ENCODE results near the gene POF1B.

The POF1B gene

DNA sequence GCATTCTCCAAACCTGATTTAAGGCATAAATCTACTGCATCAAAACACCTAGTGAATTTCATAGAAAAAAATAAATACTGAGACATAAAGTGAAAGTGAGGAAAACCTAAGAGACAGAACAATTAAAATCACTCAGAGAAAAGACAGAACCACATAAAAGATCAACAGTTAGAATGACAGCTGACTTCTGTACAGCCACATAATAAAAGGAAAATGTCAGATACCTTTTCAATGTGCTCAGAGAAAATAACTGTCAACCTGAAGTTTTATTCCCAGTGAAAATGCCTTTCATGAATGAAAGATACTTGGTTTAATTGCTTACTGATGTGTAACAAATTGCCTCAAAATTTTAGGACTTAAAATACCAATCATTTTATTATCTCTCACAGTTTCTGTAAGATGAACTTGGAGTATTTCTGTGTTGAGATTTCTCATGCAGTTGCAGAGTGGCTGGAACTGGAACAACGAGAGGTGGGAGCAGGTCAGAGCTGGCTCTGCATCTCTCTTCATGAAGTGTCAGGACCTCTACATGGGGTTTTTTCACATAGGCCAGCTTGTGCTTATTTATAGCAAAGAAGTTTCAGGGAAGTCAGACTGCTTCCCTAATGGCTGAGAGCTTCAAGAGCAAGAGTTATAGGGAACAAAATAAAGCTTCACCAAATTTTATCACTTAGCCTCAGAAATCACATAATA is 11.9 kb upstream of the POF1B start:
- no peak overlapping the region for H2AFZ ChIP-seq (ENCODE audit: low read depth, low read length)
- H3K9me3 ChIP-seq (ENCODE audit: insufficient read depth, low read length): no peaks in the 10 kb centered on the region
- H3K4me1 ChIP-seq (ENCODE audit: low read length): no peaks in the 10 kb centered on the region
- H3K4me2 ChIP-seq (ENCODE audit: low read length): no peak overlapping the region
- H3K79me2 ChIP-seq (ENCODE audit: low read length): no peaks in the 10 kb centered on the region
- TF ChIP-seq, protein P1, sequence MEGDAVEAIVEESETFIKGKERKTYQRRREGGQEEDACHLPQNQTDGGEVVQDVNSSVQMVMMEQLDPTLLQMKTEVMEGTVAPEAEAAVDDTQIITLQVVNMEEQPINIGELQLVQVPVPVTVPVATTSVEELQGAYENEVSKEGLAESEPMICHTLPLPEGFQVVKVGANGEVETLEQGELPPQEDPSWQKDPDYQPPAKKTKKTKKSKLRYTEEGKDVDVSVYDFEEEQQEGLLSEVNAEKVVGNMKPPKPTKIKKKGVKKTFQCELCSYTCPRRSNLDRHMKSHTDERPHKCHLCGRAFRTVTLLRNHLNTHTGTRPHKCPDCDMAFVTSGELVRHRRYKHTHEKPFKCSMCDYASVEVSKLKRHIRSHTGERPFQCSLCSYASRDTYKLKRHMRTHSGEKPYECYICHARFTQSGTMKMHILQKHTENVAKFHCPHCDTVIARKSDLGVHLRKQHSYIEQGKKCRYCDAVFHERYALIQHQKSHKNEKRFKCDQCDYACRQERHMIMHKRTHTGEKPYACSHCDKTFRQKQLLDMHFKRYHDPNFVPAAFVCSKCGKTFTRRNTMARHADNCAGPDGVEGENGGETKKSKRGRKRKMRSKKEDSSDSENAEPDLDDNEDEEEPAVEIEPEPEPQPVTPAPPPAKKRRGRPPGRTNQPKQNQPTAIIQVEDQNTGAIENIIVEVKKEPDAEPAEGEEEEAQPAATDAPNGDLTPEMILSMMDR (IDR thresholded peaks at IDR 0.05; ENCODE audit: low read depth, low read length): no peak
- TF ChIP-seq EZH2phosphoT487 (IDR thresholded peaks at IDR 0.05; ENCODE audit: low read depth): no peak
- no peak overlapping the region for H3K4me3 ChIP-seq (ENCODE audit: low read length)
- no peak overlapping the region for H3K27ac ChIP-seq (ENCODE audit: low read length)
- H3K9ac ChIP-seq (ENCODE audit: low read length): no peak overlapping the region
- H4K20me1 ChIP-seq (ENCODE audit: insufficient read depth, low read length): no peaks in the 10 kb centered on the region
- H3K27me3 ChIP-seq (ENCODE audit: low read depth, low read length): no peaks in the 10 kb centered on the region
- H3K36me3 ChIP-seq (replicated peaks; ENCODE audit: low read depth, low read length): no peaks in the 10 kb centered on the region

DNA sequence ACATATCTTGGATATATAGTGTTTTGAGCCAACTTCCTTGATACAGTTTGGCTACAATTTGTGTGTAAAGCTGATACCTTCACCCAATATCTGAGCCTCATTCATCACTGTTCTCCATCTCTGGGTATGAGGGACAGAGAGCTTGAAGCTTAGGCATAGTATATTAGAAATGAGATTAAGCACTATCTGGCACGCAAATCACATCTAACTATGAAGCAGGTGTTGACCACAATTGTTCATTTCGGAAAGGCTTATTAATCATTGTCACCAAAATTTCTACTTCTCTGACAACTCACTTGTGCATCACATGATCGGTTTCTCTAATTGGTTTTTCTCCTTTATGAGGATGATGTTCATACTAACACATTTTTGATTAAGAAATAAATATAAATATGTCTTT is 2.1 kb upstream of the POF1B start:
- H3K27me3 ChIP-seq (ENCODE audit: low read depth, low read length): no peaks in the 10 kb centered on the region
- H3K9me3 ChIP-seq (ENCODE audit: insufficient read depth, low read length): no peaks in the 10 kb centered on the region
- no peaks in the 10 kb centered on the region for H4K20me1 ChIP-seq (ENCODE audit: insufficient read depth, low read length)
- TF ChIP-seq EZH2phosphoT487 (IDR thresholded peaks at IDR 0.05; ENCODE audit: low read depth): no peak
- TF ChIP-seq, protein P1 (IDR thresholded peaks at IDR 0.05; ENCODE audit: low read depth, low read length): no peak
- H3K9ac ChIP-seq (ENCODE audit: low read length): no peak overlapping the region
- H3K36me3 ChIP-seq (replicated peaks; ENCODE audit: low read depth, low read length): no peaks in the 10 kb centered on the region
- no peak overlapping the region for H3K4me3 ChIP-seq (ENCODE audit: low read length)
- H3K27ac ChIP-seq (ENCODE audit: low read length): no peak overlapping the region
- H3K79me2 ChIP-seq (ENCODE audit: low read length): no peaks in the 10 kb centered on the region
- H3K4me2 ChIP-seq (ENCODE audit: low read length): no peak overlapping the region
- no peak overlapping the region for H2AFZ ChIP-seq (ENCODE audit: low read depth, low read length)
- H3K4me1 ChIP-seq (ENCODE audit: low read length): peaks cover 16% of the 10 kb centered on the region; the same call in 1 of the 2 replicates

DNA sequence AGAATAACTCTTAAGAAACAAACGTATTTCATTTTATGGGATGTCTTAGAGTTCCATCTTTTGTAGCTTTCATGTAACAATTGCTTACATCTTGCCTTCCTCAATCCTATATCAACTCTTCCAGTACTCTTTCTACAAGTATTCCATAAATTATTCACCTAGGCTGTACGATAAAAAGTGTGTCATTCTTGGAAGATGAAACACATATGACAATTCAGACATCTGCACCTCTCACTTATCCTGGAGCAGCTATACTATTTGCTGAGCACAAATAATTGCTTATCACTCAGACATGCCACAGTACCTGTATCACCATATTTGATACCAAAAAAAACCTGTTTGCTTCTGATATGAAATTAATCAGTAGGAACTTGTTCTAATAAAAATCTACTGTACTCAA is 1.0 kb downstream of the POF1B start:
- Histone ChIP-seq H3K27ac (ENCODE audit: low read length) (no peak overlapping the region), H3K79me2 (ENCODE audit: low read length) (no peaks in the 10 kb centered on the region), H3K9ac (ENCODE audit: low read length) (no peak overlapping the region), H2AFZ (ENCODE audit: low read depth, low read length) (peak overlapping the region; percentile 69; the same call in 1 of the 2 replicates), H3K4me2 (ENCODE audit: low read length) (peak overlapping the region; percentile 82), H3K9me3 (ENCODE audit: insufficient read depth, low read length) (no peaks in the 10 kb centered on the region), H3K36me3 (replicated peaks; ENCODE audit: low read depth, low read length) (no peaks in the 10 kb centered on the region), H3K27me3 (ENCODE audit: low read depth, low read length) (no peaks in the 10 kb centered on the region), H3K4me1 (ENCODE audit: low read length) (peaks cover 16% of the 10 kb centered on the region; the same call in 1 of the 2 replicates), H4K20me1 (ENCODE audit: insufficient read depth, low read length) (no peaks in the 10 kb centered on the region), H3K4me3 (ENCODE audit: low read length) (peak overlapping the region; percentile 75)
- no peak for TF ChIP-seq EZH2phosphoT487 (IDR thresholded peaks at IDR 0.05; ENCODE audit: low read depth)
- TF ChIP-seq, protein P1 (IDR thresholded peaks at IDR 0.05; ENCODE audit: low read depth, low read length): no peak

DNA sequence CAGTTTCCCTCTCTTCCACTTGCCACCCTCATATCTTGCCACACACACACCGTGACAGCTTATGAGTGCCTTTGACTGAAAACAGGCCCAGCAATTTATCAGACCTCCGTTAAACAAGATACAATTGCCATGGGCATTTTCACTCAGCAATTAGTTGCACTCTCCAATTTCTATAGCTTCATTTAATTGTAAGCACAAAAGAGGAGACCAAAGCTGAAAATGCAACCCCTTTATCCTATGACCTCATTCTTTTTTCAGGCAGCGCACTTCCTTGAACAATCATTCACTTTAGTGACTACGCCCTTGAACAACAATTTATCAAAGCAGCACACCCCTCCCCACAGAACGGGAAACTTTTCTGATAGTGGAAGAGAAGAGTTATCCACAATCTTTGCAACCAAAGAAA is 4.1 kb downstream of the POF1B start:
- H3K4me1 ChIP-seq (ENCODE audit: low read length): peaks cover 16% of the 10 kb centered on the region; the same call in 1 of the 2 replicates
- no peak overlapping the region for H3K27ac ChIP-seq (ENCODE audit: low read length)
- no peaks in the 10 kb centered on the region for H3K36me3 ChIP-seq (replicated peaks; ENCODE audit: low read depth, low read length)
- no peak overlapping the region for H3K9ac ChIP-seq (ENCODE audit: low read length)
- no peaks in the 10 kb centered on the region for H4K20me1 ChIP-seq (ENCODE audit: insufficient read depth, low read length)
- H3K4me2 ChIP-seq (ENCODE audit: low read length): no peak overlapping the region
- no peak overlapping the region for H2AFZ ChIP-seq (ENCODE audit: low read depth, low read length)
- H3K9me3 ChIP-seq (ENCODE audit: insufficient read depth, low read length): no peaks in the 10 kb centered on the region
- TF ChIP-seq, protein P1 (IDR thresholded peaks at IDR 0.05; ENCODE audit: low read depth, low read length): no peak
- no peak for TF ChIP-seq EZH2phosphoT487 (IDR thresholded peaks at IDR 0.05; ENCODE audit: low read depth)
- no peaks in the 10 kb centered on the region for H3K79me2 ChIP-seq (ENCODE audit: low read length)
- H3K27me3 ChIP-seq (ENCODE audit: low read depth, low read length): no peaks in the 10 kb centered on the region
- no peak overlapping the region for H3K4me3 ChIP-seq (ENCODE audit: low read length)
